K562 (cell line): Measurements from ENCODE around the gene WAS.

Experiments
- KLF1 ChIP-seq: fragments of 450-650 bp; IDR thresholded peaks from 2 replicates; pipeline ENCODE4 v1.6.1; 2016; ENCODE audit warnings: missing genetic modification characterization, missing compliant biosample characterization
- POLR2A ChIP-seq: fragments of 450-650 bp; conservative IDR thresholded peaks from 2 replicates; pipeline ENCODE4 v1.6.1; 2016
- POLR2AphosphoS5 ChIP-seq: IDR thresholded peaks from 2 replicates; pipeline ENCODE4 v1.6.1; 2011; ENCODE audit warnings: mild to moderate bottlenecking, low read depth, low read length, moderate library complexity; ENCODE audit not compliant: control insufficient read depth, insufficient read depth
- TF ChIP-seq, protein P1 (sequence below), 3 experiments: IDR thresholded peaks in 2 of 3; conservative IDR thresholded peaks in 1 of 3; 2 replicates each; pipeline ENCODE4 v1.5.1; 2011 to 2012; ENCODE audit warnings: low read length in 3 of 3, mild to moderate bottlenecking in 3 of 3, control low read depth in 2 of 3, improper control_type of control experiment in 1 of 3, inconsistent platforms in 1 of 3, low read depth in 1 of 3, mixed read lengths in 1 of 3, moderate library complexity in 1 of 3; ENCODE audit not compliant: insufficient read depth in 2 of 3
- TF ChIP-seq, protein P2 (sequence below): fragments of 200-800 bp; sonication (Bioruptor generic); IDR thresholded peaks from 2 replicates; pipeline ENCODE4 v1.6.1; 2016; ENCODE audit warnings: missing genetic modification characterization, missing compliant biosample characterization
- TF ChIP-seq, protein P3 (sequence below): IDR thresholded peaks from 2 replicates; pipeline ENCODE4 v1.6.1; 2016; ENCODE audit warnings: missing genetic modification characterization, missing compliant biosample characterization
- TF ChIP-seq, protein P4 (sequence below): sonication (generic); formaldehyde crosslinking; IDR thresholded peaks from 2 replicates; pipeline ENCODE4 v1.8.1; 2022; ENCODE audit warnings: missing genetic modification reagents
- TF ChIP-seq, protein P5 (sequence below): sonication (generic); formaldehyde crosslinking; IDR thresholded peaks from 2 replicates; pipeline ENCODE4 v1.8.1; 2022; ENCODE audit warnings: missing genetic modification reagents

DNA sequence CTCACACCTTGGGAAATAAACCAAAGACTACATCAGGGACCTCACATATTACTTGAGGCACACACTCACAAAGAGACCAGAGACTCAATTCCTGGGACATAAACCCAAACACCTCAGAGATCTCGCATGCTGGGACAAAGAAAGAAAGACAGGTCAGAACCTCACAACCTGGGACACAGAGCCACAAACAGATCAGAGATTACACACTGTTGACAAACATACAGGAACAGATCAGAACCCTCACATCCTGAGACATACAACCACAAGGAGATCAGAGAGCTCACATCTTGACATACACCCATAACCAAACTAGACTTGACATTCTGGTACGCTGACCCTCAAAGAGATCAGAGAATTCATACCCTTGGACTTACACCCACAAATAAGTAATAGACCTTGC lies 30.2 kb downstream of the WAS start:
- TF ChIP-seq POLR2A = no peak
- TF ChIP-seq, protein P1, sequence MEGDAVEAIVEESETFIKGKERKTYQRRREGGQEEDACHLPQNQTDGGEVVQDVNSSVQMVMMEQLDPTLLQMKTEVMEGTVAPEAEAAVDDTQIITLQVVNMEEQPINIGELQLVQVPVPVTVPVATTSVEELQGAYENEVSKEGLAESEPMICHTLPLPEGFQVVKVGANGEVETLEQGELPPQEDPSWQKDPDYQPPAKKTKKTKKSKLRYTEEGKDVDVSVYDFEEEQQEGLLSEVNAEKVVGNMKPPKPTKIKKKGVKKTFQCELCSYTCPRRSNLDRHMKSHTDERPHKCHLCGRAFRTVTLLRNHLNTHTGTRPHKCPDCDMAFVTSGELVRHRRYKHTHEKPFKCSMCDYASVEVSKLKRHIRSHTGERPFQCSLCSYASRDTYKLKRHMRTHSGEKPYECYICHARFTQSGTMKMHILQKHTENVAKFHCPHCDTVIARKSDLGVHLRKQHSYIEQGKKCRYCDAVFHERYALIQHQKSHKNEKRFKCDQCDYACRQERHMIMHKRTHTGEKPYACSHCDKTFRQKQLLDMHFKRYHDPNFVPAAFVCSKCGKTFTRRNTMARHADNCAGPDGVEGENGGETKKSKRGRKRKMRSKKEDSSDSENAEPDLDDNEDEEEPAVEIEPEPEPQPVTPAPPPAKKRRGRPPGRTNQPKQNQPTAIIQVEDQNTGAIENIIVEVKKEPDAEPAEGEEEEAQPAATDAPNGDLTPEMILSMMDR (IDR thresholded peaks at IDR 0.05 in 2 of 3, conservative IDR thresholded peaks at IDR 0.05 in 1 of 3; ENCODE audit: insufficient read depth in 2 of 3, low read depth in 1 of 3, low read length in 3 of 3) = no peak
- TF ChIP-seq, protein P2, sequence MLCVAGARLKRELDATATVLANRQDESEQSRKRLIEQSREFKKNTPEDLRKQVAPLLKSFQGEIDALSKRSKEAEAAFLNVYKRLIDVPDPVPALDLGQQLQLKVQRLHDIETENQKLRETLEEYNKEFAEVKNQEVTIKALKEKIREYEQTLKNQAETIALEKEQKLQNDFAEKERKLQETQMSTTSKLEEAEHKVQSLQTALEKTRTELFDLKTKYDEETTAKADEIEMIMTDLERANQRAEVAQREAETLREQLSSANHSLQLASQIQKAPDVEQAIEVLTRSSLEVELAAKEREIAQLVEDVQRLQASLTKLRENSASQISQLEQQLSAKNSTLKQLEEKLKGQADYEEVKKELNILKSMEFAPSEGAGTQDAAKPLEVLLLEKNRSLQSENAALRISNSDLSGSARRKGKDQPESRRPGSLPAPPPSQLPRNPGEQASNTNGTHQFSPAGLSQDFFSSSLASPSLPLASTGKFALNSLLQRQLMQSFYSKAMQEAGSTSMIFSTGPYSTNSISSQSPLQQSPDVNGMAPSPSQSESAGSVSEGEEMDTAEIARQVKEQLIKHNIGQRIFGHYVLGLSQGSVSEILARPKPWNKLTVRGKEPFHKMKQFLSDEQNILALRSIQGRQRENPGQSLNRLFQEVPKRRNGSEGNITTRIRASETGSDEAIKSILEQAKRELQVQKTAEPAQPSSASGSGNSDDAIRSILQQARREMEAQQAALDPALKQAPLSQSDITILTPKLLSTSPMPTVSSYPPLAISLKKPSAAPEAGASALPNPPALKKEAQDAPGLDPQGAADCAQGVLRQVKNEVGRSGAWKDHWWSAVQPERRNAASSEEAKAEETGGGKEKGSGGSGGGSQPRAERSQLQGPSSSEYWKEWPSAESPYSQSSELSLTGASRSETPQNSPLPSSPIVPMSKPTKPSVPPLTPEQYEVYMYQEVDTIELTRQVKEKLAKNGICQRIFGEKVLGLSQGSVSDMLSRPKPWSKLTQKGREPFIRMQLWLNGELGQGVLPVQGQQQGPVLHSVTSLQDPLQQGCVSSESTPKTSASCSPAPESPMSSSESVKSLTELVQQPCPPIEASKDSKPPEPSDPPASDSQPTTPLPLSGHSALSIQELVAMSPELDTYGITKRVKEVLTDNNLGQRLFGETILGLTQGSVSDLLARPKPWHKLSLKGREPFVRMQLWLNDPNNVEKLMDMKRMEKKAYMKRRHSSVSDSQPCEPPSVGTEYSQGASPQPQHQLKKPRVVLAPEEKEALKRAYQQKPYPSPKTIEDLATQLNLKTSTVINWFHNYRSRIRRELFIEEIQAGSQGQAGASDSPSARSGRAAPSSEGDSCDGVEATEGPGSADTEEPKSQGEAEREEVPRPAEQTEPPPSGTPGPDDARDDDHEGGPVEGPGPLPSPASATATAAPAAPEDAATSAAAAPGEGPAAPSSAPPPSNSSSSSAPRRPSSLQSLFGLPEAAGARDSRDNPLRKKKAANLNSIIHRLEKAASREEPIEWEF (CRISPR knock-in tag) = no peak
- no peak for TF ChIP-seq KLF1
- no peak for TF ChIP-seq POLR2AphosphoS5
- TF ChIP-seq, protein P3, sequence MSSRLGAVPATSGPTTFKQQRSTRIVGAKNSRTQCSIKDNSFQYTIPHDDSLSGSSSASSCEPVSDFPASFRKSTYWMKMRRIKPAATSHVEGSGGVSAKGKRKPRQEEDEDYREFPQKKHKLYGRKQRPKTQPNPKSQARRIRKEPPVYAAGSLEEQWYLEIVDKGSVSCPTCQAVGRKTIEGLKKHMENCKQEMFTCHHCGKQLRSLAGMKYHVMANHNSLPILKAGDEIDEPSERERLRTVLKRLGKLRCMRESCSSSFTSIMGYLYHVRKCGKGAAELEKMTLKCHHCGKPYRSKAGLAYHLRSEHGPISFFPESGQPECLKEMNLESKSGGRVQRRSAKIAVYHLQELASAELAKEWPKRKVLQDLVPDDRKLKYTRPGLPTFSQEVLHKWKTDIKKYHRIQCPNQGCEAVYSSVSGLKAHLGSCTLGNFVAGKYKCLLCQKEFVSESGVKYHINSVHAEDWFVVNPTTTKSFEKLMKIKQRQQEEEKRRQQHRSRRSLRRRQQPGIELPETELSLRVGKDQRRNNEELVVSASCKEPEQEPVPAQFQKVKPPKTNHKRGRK (tag) = no peak
- TF ChIP-seq, protein P4, sequence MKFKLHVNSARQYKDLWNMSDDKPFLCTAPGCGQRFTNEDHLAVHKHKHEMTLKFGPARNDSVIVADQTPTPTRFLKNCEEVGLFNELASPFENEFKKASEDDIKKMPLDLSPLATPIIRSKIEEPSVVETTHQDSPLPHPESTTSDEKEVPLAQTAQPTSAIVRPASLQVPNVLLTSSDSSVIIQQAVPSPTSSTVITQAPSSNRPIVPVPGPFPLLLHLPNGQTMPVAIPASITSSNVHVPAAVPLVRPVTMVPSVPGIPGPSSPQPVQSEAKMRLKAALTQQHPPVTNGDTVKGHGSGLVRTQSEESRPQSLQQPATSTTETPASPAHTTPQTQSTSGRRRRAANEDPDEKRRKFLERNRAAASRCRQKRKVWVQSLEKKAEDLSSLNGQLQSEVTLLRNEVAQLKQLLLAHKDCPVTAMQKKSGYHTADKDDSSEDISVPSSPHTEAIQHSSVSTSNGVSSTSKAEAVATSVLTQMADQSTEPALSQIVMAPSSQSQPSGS (CRISPR knock-in tag) = no peak
- TF ChIP-seq, protein P5, sequence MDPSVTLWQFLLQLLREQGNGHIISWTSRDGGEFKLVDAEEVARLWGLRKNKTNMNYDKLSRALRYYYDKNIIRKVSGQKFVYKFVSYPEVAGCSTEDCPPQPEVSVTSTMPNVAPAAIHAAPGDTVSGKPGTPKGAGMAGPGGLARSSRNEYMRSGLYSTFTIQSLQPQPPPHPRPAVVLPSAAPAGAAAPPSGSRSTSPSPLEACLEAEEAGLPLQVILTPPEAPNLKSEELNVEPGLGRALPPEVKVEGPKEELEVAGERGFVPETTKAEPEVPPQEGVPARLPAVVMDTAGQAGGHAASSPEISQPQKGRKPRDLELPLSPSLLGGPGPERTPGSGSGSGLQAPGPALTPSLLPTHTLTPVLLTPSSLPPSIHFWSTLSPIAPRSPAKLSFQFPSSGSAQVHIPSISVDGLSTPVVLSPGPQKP (CRISPR knock-in tag) = no peak
